MV-4-11 (cell line): Measurements from ENCODE around the gene DCN.

Experiments used
- DNase-seq: peaks from one replicate; lab custom pipeline; 2025; lab: John Stamatoyannopoulos, UW

Gene DCN

DNA sequence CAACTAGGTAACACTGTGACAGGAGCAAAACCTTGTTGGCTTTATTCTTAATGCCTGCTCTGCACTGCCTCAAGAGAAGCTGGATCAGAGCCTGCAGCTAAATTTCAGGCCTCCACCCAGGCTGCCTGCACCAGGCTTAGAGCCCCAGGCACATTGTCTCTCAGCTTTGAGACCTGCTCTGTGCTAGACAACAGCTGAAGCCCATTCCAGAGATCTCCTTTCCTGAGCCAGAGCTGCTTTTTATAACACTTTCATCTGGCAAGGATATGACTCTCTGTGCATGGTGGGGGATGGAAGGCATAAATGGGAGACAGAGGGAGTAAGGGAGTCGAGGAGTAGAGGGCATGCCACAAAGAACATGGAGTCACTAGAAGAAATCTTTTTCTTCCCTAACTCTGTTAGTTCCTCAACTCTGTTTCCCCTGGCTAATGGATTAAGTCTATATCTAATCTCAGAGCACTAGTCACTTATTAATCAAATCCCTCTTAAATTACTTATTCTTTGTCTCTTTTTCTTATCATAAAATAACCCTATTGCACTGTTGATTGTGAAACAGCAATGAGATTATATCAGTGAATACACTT is 44.2 kb downstream of the DCN start:
- no peak for DNase-seq

DNA sequence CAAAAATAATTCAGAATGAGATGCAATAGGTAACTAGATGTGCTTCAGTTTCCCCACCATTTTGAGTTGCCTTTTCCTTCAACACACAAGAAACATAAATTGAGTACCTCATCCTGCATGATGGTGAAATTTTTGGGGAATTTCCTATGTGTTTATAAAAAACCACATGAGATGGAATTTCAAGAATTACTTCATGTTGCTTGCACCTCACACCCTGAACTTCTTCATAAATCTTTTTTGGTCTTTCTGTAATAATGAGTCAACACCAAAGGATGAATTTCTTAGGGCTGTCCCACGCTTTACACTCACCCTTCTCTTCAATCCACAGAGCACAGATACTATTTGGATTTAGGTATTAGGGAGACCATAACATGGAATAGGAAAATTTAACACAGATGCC is 48.7 kb downstream of the DCN start:
- DNase-seq, result no peak

DNA sequence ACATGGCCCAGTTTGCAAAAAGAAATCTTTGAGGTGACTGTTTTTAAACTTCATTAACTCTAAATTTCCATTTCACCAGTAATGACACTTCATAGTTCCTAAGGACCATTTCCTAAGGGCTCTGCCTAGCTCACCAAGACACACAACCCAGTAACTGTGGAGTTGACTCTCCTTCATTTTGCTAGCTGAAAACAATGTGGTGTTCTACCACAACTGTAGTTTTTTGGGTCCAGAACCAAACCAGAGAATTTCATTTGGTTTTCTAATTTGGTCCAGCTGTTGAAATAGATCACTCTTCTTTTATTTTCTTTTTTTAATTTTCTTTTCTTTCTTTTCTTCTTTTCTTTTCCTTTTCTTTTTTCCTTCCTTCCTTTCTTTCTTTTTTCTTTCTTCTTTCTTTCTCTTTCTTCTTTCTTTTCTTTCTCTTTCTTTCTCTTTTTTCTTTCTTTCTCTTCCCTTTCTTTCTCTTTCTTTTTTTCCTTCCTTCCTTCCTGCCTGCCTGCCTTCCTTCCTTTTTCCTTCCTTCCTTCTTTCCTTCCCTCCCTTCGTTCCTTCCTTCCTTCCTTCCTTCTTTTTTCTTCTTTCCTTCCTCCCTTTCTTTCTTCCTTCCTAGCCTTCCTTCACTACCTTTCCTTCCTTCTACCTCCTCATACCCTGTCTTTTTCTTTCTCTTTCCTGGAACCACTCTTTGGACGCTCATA is 52.8 kb downstream of the DCN start:
- DNase-seq, result no peak

DNA sequence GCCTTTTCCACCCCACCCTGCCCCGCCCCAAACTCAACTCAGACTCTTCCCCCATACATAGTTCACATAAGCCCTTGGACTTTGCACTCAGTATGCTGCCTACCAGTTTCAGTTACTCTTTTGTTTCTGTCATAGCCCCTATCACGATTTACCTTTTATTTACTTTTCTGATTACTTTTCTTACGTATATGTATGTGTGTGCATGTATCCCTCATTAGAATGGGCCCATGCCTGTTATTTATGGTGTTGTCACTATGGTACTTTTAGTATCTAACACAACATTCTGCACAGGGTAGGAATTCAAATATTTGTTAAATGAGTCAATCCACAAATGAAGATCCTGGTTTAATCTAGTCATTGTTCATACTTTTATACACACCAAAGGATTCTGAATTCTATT is 54.9 kb downstream of the DCN start:
- DNase-seq, result no peak

DNA sequence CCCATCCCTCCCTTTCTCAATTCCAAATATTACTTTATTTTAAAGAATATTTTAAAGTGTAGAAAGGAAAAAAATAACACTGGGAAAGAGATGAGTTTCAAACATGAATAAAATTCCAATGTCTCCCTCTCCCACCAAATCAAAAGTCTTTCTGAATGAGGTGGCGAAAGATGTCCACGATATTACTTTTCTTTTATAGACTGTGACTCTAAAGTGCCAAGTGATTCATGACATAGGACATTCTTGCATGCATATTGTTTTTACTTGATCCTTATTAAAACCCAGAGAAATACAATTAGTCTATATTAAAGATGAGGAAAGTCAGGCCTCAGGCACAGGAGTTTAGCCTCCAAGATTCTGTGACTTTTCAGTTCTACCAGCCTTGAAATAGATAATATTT is 55.3 kb downstream of the DCN start:
- no peak for DNase-seq

DNA sequence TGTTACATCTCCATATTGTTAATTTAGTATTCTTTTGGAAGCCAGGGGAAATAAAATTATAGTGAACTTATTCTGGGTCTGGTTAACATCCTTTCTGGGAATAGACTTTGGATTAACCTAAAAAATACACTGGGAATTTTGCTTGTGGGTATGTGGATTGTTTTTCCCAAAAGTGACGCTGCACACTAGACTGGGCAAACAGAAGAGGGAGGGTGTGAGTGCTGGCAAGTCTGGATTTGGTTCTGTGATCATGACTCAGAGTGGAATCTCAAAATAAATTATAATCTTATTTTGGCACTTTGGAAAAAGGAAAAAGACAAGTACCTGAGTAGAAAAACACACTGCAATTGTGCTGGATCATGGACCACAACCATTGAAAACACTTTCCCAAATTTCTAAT is 56.1 kb downstream of the DCN start:
- DNase-seq, result no peak

DNA sequence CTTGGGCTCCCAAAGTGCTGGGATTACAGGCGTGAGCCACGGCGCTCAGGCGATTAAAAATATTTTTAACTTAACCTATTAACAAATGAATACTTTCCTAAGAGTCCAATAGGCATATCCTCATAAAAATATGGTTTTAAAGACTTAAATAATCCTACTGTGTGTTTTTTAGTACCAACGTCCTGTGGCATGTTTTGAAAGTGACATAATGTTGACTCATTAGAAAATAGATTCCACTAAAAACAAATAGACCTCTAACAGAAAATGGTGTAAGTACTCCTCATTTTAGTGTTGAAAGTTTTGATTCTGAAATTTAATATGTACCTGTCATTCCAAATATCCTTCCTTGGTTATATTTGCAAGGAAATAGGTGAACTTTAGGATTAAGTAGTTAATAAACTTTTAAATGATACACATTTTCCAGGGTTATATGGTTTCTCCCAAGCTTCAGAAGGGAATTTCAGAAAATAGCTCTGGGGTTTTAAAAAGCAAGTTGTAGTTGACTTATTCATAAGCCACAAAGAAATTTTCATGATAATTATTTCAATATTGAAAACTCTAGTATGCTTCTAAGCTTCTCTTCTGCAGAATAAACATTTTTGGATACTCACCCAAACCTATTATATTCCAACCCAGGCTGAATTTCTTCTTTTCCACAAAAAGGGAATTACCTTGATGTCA is 59.2 kb downstream of the DCN start:
- DNase-seq, result no peak

DNA sequence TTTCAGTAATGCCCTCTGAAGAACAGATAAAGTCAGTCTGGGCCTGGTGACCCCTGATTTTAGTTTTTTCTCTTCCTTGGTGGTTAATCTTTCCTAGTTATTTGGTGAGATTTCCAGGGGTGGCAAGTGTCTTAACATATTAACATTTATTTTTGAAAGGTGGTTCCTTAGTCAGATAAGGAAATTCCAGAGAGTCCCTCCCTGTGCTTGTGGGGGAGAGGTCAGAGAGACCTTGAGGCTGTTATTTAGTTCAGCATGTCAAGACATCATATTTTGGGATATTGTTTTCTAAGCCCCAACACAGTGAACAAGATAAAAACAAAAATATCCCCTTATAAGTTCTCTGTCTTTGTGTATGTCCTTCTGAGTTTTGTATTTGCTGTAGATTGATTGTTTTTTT is 61.8 kb downstream of the DCN start:
- no peak for DNase-seq

DNA sequence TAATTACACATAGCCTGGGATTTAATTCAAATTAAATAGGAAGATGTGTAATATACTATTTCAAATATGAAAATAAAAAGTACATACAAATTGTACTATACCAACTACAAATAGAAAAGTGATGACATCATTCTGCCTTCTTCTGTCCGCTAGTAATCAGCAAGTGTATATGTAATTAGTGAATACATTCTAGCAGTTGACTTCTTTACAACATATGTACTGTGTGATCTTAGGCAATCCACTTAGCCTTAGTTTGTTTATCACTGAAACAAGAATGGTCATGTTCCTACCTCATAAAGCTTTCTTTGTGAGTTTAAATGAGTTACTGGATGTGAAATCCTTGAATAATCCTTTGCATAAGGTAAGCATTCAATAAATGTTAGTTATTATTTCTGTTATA is 63.5 kb downstream of the DCN start:
- no peak for DNase-seq

DNA sequence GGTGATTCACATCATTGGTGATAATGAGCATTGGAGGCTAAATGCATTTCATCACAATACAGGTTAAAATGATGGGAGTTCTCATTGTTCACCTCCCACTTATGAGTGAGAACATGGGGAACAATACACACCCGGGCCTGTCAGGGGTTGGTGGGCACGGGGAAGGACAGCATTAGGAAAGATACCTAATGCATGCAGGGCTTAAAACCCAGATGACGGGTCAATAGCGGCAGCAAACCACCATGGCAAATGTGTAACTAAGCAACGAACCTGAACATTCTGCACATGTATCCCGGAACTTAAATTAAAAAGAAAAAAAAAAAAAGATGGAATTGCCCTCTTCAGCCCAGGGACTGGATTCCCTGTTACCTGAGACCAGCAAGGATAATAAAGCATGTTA is 69.0 kb downstream of the DCN start:
- DNase-seq, result no peak

DNA sequence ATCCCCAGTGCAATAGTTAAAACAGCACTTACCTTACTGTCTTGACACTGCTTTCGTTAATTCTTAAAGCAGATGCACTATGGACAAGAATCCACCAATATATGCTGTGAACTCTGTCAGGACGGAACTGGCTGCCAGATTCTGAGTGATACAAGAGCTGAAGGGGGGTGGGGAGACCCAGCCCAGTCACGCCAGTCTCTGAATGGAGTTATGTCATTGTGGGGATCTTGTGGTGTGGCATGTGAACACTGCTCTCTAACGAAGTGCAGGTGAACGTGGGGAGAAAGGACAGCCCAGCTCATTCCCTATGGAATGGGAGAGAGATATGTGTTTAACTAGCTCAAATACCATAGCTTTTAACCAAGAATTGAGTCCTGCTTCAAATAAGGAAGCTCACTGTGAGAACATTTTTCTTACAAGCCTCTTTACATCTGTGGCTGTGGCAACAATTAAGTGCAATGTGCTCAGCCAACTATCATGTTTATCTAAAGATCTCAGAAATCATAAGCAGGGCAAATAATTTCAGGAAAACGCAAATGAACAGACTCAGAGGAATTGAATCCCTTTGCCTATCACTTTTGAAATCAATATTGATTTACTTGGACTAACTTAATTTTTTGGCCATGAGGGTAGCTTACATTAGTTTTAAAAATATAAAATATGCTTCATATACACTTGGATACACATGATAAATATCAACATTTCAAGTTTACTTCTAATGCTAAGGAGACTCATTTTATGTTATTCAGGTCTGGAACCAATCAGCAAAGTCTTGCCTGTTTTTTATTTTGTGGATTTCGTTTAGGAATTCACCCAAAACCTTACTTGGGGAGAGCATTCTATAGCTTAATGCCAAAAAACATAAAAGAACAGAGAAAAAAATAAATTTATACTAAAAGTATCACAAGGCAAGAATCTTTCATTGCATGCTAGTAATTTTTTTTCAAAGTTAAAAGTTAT is 71.0 kb downstream of the DCN start, which contains the start of gene LUM:
TSS of gene LUM (minus strand) at position 129 of the 960 bp plus-strand sequence. CDS start 2,515 bp downstream, outside the sequence.
- DNase-seq, result no peak

DNA sequence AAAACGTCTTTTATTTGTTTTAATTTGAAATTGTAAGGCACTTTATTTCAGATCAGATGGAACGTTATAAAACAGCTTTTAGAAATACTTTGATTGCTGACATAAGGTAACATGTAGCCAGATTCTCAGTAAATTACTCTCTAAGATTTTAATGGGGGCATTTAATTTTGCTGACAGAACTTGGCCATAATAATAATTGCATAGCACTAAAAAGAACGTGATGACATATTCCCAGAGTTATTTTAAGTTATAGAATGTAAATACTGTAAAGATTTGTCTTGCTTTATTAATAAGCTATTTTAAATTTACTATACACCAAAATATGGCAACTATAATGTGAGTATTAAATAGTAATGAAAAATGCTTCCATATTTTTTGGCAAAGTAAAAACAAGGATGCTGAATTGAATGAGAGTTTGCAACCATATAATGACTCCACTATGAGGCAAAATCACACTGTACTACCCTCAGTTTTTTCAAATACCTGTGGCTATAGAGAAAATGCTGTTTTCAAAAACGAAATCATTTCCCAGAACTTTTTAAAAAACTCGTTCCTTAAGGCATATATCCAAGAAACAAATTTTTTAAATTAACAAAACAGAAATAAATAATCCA is 72.2 kb downstream of the DCN start:
- DNase-seq, result no peak

DNA sequence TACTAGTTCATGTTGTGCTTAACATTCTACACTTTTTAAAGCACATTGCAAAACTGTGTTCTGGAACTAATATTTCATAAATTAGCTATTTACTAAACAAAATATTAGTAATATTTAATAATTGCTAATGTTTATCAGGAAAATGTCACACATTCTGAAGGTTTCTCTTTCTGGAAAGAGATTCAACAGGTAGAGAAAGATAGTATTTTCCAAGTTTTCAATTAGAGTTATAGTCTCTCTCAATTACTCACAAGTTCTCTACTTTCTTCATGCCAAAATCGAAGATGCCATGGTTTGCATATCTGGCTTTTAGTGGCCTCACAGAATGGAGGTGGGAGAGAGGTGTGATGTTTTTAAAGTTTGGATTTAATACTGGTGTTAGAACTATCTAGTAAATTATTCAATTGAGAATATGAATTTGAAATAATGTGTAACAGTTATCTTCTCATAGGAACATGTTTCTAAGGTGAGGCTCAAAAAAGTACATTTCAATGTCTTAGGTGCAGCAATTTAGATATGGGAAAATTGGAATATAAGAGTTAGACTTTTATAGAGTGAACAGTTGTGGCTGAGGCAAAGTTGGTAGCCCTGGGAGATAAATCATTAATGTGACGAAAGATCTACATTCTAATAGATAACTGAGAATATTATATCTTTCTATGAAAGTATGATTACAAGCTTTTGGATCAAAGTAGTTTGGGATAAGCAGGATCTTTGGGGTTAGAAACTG is 72.9 kb downstream of the DCN start:
- no peak for DNase-seq

DNA sequence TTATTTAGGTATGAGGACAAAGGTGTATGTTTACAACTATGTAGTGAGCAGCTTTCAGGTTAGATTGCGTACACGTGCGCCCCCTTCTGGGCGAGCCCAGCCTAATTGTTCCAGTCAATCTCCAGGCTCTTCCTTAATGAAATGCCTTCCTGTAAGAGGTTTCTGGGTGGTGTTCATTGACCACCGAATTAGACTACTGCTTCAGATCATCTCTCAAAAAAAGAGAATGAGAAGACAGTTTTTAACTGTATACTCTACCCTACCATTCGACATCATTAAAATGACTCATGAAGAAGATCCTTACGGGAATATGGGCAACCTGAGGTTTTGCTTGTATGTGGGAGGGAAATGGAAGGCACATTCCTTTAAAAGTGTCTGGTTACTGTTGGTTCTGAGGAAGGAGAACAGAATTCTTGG is 73.5 kb downstream of the DCN start:
- peak; percentile 64 for DNase-seq

DNA sequence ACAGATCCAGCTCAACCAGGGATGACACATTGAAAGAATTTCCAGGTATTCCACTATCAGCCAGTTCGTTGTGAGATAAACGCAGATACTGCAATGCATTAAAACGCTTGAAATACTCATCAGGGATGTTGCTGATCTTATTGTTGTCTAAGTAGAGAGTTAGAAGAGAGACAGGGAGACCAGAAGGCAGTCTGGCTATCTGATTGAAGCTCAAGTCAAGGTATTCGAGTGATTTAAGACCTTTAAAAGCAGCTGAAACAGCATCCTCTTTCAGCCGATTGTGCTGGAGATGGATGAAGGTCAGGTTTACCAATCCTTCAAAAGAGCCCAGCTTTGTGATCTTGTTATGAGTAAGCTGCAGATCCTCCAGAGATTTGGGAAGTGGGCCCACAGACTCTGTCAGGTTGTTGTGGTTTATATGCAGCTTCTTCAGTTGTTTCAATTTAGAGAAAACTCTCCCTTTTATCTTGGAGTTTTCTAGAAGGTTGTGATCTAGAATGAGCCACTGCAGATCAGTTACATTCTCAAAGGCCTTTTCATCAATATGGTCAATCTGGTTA is 74.3 kb downstream of the DCN start:
- DNase-seq, result peak; percentile 26

DNA sequence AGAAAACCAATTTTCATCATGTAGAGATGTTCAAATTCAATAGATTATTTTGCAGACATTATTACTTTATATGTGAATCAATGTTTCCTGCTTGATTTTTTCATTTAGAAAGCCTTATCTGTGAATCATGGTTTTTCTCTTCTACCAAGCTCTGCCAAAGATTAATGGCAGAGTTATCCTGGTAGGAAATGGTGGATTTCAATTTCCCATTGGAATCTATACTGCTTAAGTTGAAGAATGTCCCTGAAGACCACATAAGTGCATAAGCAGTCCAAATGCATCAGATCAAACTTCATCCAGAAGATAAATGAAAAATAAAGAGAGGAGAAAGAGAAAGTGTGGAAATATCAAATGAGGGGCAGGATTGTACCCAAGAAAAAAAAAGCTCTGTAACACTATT is 76.3 kb downstream of the DCN start:
- DNase-seq, result no peak

DNA sequence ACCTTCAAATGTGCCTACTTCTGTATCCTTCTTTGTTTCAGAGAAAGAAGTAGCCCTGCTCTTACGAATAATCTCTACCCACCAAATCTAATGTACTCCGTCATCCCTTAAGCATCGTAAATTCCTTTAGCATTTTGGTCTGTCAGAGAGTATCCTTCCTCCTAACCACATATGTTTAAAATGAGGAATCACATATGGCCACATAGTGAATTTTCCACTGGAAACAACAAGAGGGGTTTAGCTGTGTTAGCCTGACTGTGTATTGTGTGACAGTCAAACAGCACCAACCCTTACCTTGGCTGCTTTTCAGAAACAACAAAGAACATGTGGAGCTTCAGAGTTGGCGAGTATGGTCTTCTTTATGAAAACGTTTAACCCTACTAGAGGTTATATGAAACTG is 76.8 kb downstream of the DCN start:
- DNase-seq, result peak; percentile 5

DNA sequence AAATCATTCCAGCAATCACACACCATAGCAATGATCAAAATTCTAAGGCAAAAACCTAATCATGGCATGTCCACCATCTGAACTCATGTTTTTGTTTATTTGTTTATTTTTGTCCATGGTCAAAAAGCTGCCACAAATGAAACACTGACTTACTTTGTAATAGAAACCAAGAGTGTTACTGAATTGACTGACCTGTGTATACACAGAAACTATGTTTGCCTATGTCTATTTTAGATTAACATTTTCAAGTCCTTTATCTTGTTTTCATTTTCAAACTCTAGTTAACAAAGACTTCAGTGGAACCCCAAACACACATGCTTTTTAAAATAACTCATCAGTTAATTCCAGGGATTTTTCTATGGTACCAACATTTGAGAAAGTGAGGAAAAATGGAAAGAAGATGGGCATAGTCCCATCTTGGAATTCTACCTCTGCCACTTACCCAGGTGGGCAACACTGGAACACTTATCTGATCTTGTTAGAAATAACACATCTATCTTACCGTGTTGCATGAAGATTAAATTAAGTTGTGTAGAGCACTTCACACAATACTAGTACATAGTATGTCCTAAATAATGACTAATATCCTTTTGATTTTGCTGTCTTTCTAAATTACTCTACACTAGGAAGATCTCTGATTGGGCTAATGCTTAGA is 77.7 kb downstream of the DCN start:
- DNase-seq, result no peak

DNA sequence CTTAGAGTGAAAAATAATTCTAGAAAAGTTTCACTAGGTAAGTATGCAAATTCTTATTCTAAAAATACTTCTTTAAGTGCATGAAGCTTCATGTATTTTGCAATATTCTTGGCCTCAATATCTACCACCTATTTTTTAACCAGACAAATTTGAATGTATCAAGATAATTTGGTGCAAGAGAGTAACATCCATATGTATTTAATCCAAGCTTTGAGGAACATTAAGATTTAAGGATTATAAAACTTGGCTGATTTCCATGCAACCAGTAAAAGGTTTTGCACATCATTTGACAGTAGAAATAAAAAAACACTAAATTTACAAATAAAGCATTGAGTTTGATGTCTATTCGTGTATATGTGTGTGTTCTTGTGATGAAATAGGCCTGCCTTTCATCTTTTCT is 79.0 kb downstream of the DCN start:
- no peak for DNase-seq

DNA sequence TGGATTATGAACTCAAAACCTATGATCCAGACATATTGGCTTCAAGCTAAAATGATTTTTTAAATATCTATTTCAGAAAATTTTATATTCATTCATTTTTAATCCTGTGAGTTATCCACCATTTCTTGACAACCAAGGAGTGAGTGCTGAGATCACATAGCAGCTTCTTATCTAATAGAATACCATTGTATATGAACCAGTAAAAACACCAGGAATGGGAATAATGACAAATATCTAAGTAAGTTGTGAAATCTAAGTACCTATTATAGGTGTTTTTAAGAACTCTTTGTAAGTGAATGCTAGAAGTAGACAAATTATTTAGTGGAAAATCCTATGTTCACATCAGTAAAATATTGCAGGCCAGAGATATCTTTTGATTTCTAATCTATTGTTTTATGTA is 79.5 kb downstream of the DCN start:
- no peak for DNase-seq
